ENCODE data around the gene NFIX. TPM values are rescaled to one million over a fixed set of nuclear protein-coding genes. Genes with fewer than 3 reads are reported as not detected.

The NFIX gene
- total and polyA plus RNA-seq, 9 of the 15 experiments (the other 6 are each of a cell fraction or from before 2014, with no cell fraction given) = 0.28 to 26.8 (median 5.4) TPM

DNA sequence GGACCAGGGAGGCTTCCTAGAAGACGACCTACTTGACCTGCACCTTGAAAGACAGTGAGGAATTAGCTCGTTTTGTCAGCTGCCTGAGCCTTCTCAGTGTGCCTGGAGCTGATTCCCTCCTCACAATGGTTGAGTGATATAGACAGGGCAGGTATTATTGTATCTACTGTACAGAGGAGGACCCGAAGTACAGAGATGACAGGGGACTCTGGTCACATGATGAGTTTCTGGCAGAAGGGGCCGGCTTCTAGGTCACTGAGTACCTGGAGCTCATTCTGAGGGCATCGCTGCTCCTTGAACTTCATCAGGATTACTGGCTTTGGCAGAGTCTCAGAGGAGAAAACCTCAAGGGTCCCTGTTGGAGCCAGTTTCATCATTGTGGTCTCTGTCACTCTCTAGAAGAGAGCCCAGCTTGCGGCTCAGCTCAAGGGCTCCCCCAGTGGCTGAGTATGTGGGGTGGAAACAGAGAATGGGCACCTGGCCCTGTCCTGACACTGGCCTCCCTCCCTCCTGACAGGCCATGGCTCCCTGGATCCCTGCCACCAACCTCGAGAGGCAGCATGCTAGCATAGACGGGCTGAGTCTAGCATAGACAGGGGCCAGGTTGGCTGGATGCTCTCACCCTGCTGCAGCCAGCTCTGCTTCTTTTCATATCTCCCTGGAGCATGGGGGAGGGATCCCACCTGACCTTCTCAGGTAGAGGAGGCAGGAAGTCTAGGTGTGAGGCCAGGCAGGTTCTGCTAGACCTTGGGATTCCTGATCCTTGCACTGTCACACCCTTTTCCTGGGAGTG, 38.7 kb downstream of the NFIX start:
- H3K27me3 ChIP-seq (ENCODE audit: control insufficient read depth in 2 of 2, insufficient read depth in 2 of 2, low read length in 2 of 2) = no peaks in the 10 kb centered on the region
- 33% methylated on average over 8 of the region's 8 CpGs for WGBS (ENCODE audit: insufficient coverage, low coverage, missing lambda C conversion rate)
- DNase-seq (ENCODE audit: extremely low read depth in 1 of 4, low spot score in 3 of 4) = peak; percentile 75 to 88 (median 81)
- no peaks in the 10 kb centered on the region for H3K9me3 ChIP-seq (replicated peaks; ENCODE audit: control insufficient read depth, insufficient read depth, low read depth, low read length)
- in situ Hi-C loops (cut with MboI) (no loop called here), intact Hi-C loops (cut with micrococcal nuclease) (loop anchor here (1.0 to 5.0 kb wide), 2 partner anchors 51 to 58 kb away; no protein-coding TSS in a partner anchor)
- H2AFZ ChIP-seq (ENCODE audit: low read depth, low read length) = no peak overlapping the region
- no TSS peak for BruUV-seq (replicated peaks)
- H3K4me1 ChIP-seq (replicated peaks in 1 of 2; ENCODE audit: control insufficient read depth in 2 of 2, insufficient read depth in 2 of 2, low read length in 2 of 2) = peaks cover 11 to 19% of the 10 kb centered on the region in 2 experiments; a peak in 3 of 5 replicates
- no peak overlapping the region for H3K4me3 ChIP-seq
- peaks cover 8% of the 10 kb centered on the region for H3K79me2 ChIP-seq (ENCODE audit: control insufficient read depth, insufficient read depth, low read length)
- H3K27ac ChIP-seq (ENCODE audit: extremely low read depth, low read depth, low read length) = no peak overlapping the region
- peak overlapping the region in 1 of 2 experiments; percentile 21; a peak in 1 of 4 replicates for H3K9ac ChIP-seq (ENCODE audit: insufficient read depth in 1 of 2, low read depth in 2 of 2, low read length in 2 of 2)
- peaks cover 24% of the 10 kb centered on the region for H3K36me3 ChIP-seq (ENCODE audit: control insufficient read depth, insufficient read depth, low read length)
- peak; percentile 85 for FAIRE-seq
- no peaks in the 10 kb centered on the region for H3K9me1 ChIP-seq (ENCODE audit: control insufficient read depth, insufficient read depth, low read length)
- ChIA-PET POLR2A (interaction anchor here (0.6 to 1.0 kb wide), 6 partner anchors 9 to 68 kb away, joined by 3 read pairs; no protein-coding TSS in a partner anchor), CTCF (ENCODE audit: low intra/inter-chr PET ratio) (interaction anchor here (0.5 to 1.6 kb wide), 4 partner anchors 42 to 69 kb away, joined by 3 to 8 read pairs (median 6); no protein-coding TSS in a partner anchor)
- no peak overlapping the region for H3K4me2 ChIP-seq (ENCODE audit: insufficient read depth, low read length)
- H4K20me1 ChIP-seq (replicated peaks; ENCODE audit: control insufficient read depth, insufficient read depth, low read length) = peaks cover 26% of the 10 kb centered on the region
- peak; percentile 98 for ATAC-seq
- TF ChIP-seq MLX (CRISPR knock-in tag; conservative IDR thresholded peaks at IDR 0.05) (no peak), EGR1 (conservative IDR thresholded peaks at IDR 0.05) (no peak), NFIC (IDR thresholded peaks at IDR 0.05) (peak; percentile 52), CEBPG (CRISPR knock-in tag; IDR thresholded peaks at IDR 0.05) (peak; percentile 84), CEBPG (tag; conservative IDR thresholded peaks at IDR 0.05 in 1 of 2, IDR thresholded peaks at IDR 0.05 in 1 of 2) (0 out of 4 replicates have a peak, but pooled peaks of 1 of the 2 experiments have one; percentile 10), TBL1XR1 (IDR thresholded peaks at IDR 0.05; ENCODE audit: low read length in 2 of 2) (no peak), CTCF (IDR thresholded peaks at IDR 0.05 in 2 of 3, conservative IDR thresholded peaks at IDR 0.05 in 1 of 3; ENCODE audit: insufficient read depth in 2 of 3, low read depth in 1 of 3, low read length in 3 of 3) (peak; percentile 84 to 93 (median 88)), RAD21 (CRISPR knock-in tag; conservative IDR thresholded peaks at IDR 0.05 in 1 of 2, IDR thresholded peaks at IDR 0.05 in 1 of 2) (peak; percentile 32 to 72; a peak in 3 of 4 replicates), ZNF239 (CRISPR knock-in tag; IDR thresholded peaks at IDR 0.05) (no peak), TOE1 (IDR thresholded peaks at IDR 0.05; ENCODE audit: borderline replicate concordance) (peak; percentile 47; the same call in 1 of the 2 replicates), TOE1 (CRISPR knock-in tag; IDR thresholded peaks at IDR 0.05; ENCODE audit: borderline replicate concordance, low read depth) (no peak), RBM22 (IDR thresholded peaks at IDR 0.05; ENCODE audit: low read depth, low read length, poor library complexity, severe bottlenecking) (no peak), LARP7 (IDR thresholded peaks at IDR 0.05) (no peak), KLF16 (IDR thresholded peaks at IDR 0.05) (peak; percentile 41; the same call in 1 of the 2 replicates), CREB1 (IDR thresholded peaks at IDR 0.05) (no peak), CREB1 (CRISPR knock-in tag; IDR thresholded peaks at IDR 0.05) (no peak), ZNF143 (CRISPR knock-in tag; IDR thresholded peaks at IDR 0.05) (0 out of 2 replicates have a peak, but pooled peaks have one; percentile 39), CREM (IDR thresholded peaks at IDR 0.05; ENCODE audit: low read depth) (no peak), PKNOX1 (IDR thresholded peaks at IDR 0.05) (peak; percentile 55)
